ENCODE measurements around the gene ABHD17A. TPM values are rescaled to one million over a fixed set of nuclear protein-coding genes. Genes with fewer than 3 reads are reported as not detected.

ABHD17A gene
- total and polyA plus RNA-seq, 4 donors: 68.8 to 110 (median 91.0) TPM

DNA sequence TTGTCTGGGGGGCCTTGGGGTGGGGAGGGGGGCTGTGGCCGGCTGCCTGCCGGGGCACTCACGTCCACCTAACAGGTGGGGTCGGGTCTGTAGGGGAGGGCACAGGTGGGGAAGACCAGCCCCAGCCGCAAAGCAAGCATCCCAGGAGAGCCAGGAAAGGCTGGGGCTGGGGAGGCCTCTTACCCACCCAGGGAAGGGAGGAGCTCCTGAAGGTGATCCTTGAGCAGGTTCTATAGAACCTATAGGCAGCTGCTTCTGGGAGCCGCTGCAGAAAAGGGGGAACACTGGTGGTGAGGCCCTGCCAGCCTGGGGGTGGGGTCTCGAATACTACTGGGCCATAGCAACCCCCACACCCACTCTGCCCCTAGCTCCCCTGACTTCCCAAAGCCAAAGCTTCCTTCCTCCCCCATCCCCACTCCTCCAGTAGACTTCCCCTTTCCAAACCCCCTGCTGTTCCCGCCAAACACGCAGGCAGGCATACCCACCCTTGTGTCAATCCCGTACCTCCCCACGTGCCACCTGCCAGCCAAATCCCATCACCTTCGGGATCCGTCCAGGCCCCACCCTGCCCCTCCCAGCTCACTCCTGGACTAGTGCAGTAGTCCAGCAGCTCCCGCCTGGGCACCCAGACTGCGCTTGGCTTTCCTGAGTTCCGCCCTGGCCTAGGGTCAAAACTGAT lies 27.5 kb downstream of the ABHD17A start:
- Histone ChIP-seq H3K27ac (ENCODE audit: low read depth in 1 of 2, low read length in 1 of 2) (peak overlapping the region; percentile 73 to 80), H3K27me3 (ENCODE audit: control insufficient read depth in 3 of 3, insufficient read depth in 3 of 3, low read length in 2 of 3) (no peaks in the 10 kb centered on the region), H3K9ac (ENCODE audit: insufficient read depth in 1 of 2, low read length in 2 of 2) (no peak overlapping the region), H3K4me3 (no peak overlapping the region), H3K36me3 (ENCODE audit: control insufficient read depth in 4 of 4, insufficient read depth in 4 of 4, low read length in 4 of 4) (peaks cover 0 to 3% (median 0%) of the 10 kb centered on the region in 4 donors), H3K9me3 (ENCODE audit: control insufficient read depth in 4 of 4, insufficient read depth in 3 of 4, low read length in 3 of 4) (no peaks in the 10 kb centered on the region), H3K4me1 (ENCODE audit: control insufficient read depth in 5 of 5, insufficient read depth in 5 of 5, low read length in 5 of 5) (peaks cover 2 to 73% (median 52%) of the 10 kb centered on the region in 5 donors)
- WGBS, 2 donors: 20 to 48% methylated on average over 16 of the region's 16 CpGs
- ATAC-seq (ENCODE audit: insufficient read depth, low FRiP score) (no peak), DNase-seq (no peak)
- TF ChIP-seq, protein P1, sequence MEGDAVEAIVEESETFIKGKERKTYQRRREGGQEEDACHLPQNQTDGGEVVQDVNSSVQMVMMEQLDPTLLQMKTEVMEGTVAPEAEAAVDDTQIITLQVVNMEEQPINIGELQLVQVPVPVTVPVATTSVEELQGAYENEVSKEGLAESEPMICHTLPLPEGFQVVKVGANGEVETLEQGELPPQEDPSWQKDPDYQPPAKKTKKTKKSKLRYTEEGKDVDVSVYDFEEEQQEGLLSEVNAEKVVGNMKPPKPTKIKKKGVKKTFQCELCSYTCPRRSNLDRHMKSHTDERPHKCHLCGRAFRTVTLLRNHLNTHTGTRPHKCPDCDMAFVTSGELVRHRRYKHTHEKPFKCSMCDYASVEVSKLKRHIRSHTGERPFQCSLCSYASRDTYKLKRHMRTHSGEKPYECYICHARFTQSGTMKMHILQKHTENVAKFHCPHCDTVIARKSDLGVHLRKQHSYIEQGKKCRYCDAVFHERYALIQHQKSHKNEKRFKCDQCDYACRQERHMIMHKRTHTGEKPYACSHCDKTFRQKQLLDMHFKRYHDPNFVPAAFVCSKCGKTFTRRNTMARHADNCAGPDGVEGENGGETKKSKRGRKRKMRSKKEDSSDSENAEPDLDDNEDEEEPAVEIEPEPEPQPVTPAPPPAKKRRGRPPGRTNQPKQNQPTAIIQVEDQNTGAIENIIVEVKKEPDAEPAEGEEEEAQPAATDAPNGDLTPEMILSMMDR (IDR thresholded peaks at IDR 0.05; ENCODE audit: control extremely low read depth, extremely low read depth): no peak

DNA sequence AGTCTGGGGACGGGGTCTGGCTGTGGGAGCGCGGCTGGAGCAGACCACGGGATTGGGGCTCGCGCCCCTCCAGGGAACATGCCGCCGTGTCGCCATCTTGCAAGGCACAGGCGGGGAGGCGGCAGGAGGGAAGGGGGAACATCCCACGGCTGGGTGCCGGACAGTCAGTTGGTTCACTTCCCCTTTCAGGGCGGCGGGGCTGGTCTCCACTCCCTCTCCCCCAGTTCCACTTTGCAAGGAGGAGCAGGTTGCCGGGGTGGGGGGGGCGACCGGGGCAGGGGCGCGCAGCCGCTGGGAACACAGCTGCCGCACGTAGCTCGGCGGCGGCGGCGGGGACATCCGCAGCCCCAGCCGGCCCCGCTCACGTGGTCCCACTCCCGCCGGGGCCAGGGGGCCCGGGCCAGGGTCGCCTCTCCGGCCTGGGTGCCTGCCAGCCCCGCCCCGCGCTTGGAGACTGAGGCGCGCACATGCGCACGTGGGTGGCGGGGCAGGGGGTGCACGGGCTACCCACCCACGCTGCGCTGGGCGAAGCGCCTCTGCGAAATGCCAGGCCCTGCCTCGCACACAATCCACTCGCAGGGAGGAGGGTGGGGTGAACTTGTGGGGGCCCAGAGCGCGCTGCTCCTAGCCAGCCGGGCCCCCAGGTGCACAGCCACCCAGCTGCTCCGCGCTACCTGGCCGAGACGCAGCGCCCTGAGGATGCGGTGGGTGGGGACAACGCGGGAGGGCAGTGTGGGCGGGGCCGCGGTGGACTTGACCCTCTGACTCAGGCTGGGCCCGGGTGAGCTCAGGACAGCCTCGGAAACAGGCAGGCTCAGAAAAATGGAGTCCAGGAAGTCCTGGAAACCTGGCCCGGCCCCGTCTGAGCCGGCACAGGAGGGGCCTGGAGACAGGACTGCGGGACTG lies 28.3 kb downstream of the ABHD17A start:
- peak overlapping the region; percentile 73 to 94 for H3K27ac ChIP-seq (ENCODE audit: low read depth in 1 of 2, low read length in 1 of 2)
- 1 to 4% methylated on average over 42 to 73 of the region's 73 CpGs for whole genome bisulfite sequencing, 2 donors
- TF ChIP-seq, protein P1 (IDR thresholded peaks at IDR 0.05; ENCODE audit: control extremely low read depth, extremely low read depth): no peak
- H3K4me1 ChIP-seq (ENCODE audit: control insufficient read depth in 5 of 5, insufficient read depth in 5 of 5, low read length in 5 of 5): peaks cover 2 to 75% (median 56%) of the 10 kb centered on the region in 5 donors
- H3K9me3 ChIP-seq (ENCODE audit: control insufficient read depth in 4 of 4, insufficient read depth in 3 of 4, low read length in 3 of 4): no peaks in the 10 kb centered on the region
- peaks cover 0 to 3% (median 0%) of the 10 kb centered on the region in 4 donors for H3K36me3 ChIP-seq (ENCODE audit: control insufficient read depth in 4 of 4, insufficient read depth in 4 of 4, low read length in 4 of 4)
- DNase-seq (peak; percentile 66 to 84 (median 82)), ATAC-seq (ENCODE audit: insufficient read depth, low FRiP score) (peak; percentile 38)
- H3K27me3 ChIP-seq (ENCODE audit: control insufficient read depth in 3 of 3, insufficient read depth in 3 of 3, low read length in 2 of 3): no peaks in the 10 kb centered on the region
- H3K9ac ChIP-seq (ENCODE audit: insufficient read depth in 1 of 2, low read length in 2 of 2): peak overlapping the region in 1 of 2 donors; percentile 53
- peak overlapping the region; percentile 25 for H3K4me3 ChIP-seq

DNA sequence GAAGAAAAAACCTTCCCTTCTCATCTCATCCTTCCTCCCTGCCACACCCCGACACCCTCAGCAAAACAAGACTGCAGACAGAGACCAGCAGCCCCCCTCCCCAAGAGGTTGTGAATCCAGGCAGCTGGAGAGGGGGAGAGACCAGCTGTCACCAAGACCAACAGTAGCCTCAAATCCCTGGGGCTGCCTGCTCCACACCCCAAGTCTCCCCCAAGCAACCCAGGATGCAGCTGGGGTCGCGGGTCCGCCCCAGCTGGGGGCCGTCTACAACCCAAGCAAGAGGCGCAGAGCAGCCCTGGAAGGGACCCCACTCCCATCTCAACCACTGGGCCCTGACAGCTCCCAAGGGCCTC lies 29.0 kb downstream of the ABHD17A start:
- H3K9me3 ChIP-seq (ENCODE audit: control insufficient read depth in 4 of 4, insufficient read depth in 3 of 4, low read length in 3 of 4): no peaks in the 10 kb centered on the region

More for the DNA sequence above, 29.0 kb downstream of the ABHD17A start:
- no peaks in the 10 kb centered on the region for H3K27me3 ChIP-seq (ENCODE audit: control insufficient read depth in 3 of 3, insufficient read depth in 3 of 3, low read length in 2 of 3)
- H3K27ac ChIP-seq (ENCODE audit: low read depth in 1 of 2, low read length in 1 of 2): peak overlapping the region; percentile 73 to 94
- H3K4me1 ChIP-seq (ENCODE audit: control insufficient read depth in 5 of 5, insufficient read depth in 5 of 5, low read length in 5 of 5): peaks cover 0 to 75% (median 54%) of the 10 kb centered on the region in 5 donors
- H3K36me3 ChIP-seq (ENCODE audit: control insufficient read depth in 4 of 4, insufficient read depth in 4 of 4, low read length in 4 of 4): peaks cover 0 to 3% (median 0%) of the 10 kb centered on the region in 4 donors
- peak overlapping the region in 1 of 2 donors; percentile 53 for H3K9ac ChIP-seq (ENCODE audit: insufficient read depth in 1 of 2, low read length in 2 of 2)
- TF ChIP-seq, protein P1 (IDR thresholded peaks at IDR 0.05; ENCODE audit: control extremely low read depth, extremely low read depth): no peak
- WGBS, 2 donors: 15 to 54% methylated on average over 5 to 6 of the region's 6 CpGs
- DNase-seq (no peak), ATAC-seq (ENCODE audit: insufficient read depth, low FRiP score) (no peak)
- peak overlapping the region; percentile 12 for H3K4me3 ChIP-seq

Data from lung (tissue), 12 donors.